Measurements from ENCODE around the gene PANX2.

DNA sequence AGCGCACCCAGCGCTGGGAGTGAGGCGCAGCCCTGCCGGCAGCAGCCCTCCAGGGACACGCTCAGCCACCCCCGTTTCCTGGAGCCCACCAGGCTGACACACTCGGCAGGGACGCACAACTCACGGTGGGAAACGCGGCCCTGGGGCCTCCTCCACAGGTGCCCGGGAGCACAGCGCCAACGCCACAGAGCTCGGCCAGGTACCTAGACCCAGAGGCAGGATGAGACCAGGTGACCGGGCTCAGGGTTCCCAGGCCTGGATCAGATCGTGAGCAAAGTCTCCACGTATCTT is 56.3 kb downstream of the PANX2 start:
- TF ChIP-seq, protein P1, sequence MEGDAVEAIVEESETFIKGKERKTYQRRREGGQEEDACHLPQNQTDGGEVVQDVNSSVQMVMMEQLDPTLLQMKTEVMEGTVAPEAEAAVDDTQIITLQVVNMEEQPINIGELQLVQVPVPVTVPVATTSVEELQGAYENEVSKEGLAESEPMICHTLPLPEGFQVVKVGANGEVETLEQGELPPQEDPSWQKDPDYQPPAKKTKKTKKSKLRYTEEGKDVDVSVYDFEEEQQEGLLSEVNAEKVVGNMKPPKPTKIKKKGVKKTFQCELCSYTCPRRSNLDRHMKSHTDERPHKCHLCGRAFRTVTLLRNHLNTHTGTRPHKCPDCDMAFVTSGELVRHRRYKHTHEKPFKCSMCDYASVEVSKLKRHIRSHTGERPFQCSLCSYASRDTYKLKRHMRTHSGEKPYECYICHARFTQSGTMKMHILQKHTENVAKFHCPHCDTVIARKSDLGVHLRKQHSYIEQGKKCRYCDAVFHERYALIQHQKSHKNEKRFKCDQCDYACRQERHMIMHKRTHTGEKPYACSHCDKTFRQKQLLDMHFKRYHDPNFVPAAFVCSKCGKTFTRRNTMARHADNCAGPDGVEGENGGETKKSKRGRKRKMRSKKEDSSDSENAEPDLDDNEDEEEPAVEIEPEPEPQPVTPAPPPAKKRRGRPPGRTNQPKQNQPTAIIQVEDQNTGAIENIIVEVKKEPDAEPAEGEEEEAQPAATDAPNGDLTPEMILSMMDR (conservative IDR thresholded peaks at IDR 0.05; ENCODE audit: low read depth in 2 of 2), result no peak
- TF ChIP-seq EZH2 (IDR thresholded peaks at IDR 0.05; ENCODE audit: low read depth, unreplicated experiment) (no peak), POLR2AphosphoS5 (IDR thresholded peaks at IDR 0.05; ENCODE audit: low read depth) (no peak), CREB1 (CRISPR knock-in tag; IDR thresholded peaks at IDR 0.05; ENCODE audit: low read depth) (no peak), EZH2phosphoT487 (IDR thresholded peaks at IDR 0.05; ENCODE audit: unreplicated experiment) (no peak), REST (IDR thresholded peaks at IDR 0.05; ENCODE audit: unreplicated experiment) (no peak)
- TF ChIP-seq, protein P2, sequence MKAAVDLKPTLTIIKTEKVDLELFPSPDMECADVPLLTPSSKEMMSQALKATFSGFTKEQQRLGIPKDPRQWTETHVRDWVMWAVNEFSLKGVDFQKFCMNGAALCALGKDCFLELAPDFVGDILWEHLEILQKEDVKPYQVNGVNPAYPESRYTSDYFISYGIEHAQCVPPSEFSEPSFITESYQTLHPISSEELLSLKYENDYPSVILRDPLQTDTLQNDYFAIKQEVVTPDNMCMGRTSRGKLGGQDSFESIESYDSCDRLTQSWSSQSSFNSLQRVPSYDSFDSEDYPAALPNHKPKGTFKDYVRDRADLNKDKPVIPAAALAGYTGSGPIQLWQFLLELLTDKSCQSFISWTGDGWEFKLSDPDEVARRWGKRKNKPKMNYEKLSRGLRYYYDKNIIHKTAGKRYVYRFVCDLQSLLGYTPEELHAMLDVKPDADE (IDR thresholded peaks at IDR 0.05), result no peak
